IPS-NIHi11 (cell line): ENCODE measurements around the gene PPIL6.

Experiments
- DNase-seq: peaks from one replicate; pipeline ENCODE4 v3.0.0; 2012; ENCODE audit warnings: mixed read lengths, low spot score

The PPIL6 gene

DNA sequence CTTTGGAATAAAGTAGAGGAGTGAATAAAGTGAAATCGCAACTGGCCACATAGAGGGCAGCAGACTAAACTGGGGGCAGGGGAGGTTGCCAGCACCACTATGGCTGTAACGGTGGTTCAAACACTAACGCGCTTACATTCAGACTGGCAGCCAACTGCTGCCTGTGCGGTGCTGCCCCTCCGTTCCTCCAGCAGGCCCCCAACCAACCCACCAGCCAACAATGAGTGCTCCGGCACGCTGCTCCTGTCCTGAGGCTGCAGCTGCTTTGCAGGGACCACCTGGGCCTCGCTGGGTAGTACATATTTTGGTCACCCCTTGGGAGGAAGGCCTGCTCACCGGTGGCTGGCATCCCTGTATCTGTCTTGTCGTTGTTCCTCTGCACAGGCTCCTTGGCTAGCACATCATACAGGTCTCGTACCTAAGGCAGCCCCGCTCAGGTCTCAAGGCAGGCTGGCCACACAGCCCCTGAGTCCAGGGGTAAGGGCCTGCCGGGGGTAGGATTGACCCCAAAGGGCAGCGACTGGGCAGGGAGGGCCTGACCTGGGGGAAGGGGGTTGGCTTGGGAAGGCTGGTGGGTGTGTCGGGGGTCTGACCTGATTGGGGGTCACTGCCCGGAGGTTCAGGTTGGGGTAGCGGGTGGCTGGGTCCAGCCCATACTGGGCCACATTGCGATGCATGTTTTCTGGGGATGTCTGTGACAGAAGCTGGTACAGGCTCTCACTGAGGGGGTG, 8.8 kb upstream of the PPIL6 start:
- no peak for DNase-seq

DNA sequence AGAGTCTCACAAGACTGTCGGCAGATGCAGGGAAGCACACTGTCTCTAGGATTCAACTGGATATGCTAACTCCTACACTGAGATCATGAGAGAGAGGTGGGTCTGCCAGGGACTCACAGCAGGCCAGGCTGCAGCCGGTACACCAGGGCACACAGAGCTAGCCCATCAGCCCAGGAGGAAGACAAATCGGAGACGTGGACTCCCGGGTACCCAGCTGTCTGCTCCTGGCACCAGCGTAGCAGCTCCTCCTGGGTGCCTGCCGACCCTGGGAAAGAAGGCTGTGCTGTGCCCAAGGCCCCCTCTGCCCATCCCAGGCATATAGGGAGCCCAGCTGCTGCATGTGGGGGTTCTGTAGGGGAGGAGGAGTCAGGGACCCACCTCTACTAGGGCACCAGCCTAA, 8.2 kb upstream of the PPIL6 start:
- no peak for DNase-seq

DNA sequence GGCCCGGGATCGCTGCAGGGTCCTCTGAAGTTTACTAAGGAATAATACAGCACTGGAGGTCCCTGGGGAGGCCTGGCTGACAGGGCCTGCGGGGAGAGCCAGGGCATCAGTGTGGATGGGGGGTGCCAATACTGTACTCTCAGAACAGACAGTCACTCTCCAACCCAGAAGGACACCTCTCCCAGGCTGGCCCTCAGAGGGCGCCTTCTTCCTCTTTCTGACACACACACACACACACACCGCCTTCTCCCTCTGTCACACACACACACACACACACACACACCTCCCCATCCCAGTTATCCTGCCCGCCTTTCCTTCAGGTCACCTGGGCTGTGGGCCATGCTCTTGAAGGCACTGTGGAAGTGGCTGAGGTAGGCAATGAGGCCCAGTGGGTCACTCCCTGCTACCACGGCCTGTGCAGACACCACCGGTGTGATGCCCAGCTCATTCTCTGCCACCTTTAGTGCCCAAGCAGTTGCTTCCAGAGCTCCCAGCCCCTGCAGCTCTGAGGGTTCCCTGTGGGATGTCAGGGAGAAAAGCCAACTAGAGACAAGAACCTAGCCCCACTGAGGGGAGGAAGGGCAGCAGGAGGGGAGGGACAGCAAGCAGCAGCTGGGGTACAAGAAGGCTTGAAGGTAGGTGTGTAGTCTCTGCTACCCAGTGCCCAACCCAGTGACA, 7.6 kb upstream of the PPIL6 start:
- DNase-seq: no peak

DNA sequence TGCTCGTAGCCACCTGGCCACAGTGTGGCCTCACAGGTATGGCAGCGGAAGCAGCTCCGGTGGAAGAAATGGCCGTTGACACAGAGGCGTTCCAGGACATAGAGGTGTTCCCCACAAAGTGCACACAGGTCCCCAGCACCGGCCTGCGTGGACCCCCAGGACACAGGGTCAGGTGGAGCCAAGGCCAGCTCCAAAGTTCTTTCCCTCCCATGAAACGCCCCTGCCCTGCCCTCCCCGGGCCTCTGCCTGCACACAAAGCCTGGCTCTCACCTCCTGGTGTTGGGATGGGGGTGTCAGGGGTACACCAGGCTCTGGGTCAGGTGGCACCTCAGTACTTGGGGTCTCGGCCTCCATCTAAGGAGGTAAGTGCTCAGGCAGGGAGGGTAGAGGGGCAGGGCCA, 6.7 kb upstream of the PPIL6 start:
- no peak for DNase-seq

DNA sequence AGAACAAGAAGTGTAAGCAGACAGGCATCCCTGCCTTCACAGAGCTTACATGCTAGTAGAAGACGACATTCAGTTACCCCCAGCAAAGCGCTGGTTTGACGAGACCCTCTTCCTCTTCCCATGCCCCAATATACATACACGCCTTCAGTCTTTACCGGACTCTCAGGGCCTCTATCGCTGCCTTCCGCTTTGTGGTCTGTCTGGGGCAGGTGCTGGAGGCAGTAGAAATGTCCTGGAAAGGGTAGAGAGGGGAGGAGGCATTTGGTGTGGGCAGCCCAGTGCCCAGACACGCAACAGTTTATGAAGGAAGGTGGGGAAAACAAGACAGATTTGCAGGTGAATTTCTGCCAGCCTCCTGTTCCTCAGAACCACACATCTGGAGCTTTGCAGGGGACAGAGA, 6.1 kb upstream of the PPIL6 start:
- DNase-seq: no peak

DNA sequence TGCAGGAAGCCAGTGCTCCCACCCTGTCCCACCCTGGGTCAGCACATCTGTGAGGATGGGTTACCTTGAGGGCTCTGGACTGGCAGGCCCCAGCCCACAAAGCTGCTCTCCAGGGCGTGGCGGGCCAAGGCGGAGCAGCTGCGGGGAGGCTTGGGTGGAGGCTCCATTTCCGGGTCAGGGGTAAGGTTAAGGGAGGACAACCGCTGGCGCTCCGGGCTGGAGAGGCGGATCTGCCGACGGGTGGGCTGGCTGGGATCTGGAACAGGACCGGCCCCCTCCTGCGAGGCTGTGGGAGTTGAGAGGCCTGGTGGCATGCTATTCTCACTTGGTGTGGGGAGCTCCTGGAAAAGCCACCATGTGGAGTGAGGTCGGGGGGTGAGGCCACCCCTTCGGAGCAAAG, 5.6 kb upstream of the PPIL6 start:
- no peak for DNase-seq

DNA sequence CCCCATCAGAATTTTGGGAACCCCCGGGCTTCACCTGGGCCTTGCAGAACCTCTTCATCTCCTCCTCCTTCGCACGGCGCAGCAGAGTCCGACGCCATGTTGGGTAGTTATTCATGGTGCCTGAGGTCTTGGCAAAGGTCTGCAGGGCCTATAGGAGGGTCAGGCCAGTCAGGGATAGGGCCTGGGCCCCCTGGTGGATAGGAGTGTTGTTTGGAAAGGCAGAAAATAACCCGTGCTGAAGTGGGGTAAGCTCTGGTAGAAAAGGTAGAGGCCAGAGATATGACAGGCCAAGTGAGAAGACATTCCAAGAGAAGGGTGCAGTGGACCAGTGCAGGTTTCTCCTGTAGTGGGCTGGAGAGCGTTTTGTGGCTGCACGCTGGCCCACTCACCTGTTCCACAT, 5.0 kb upstream of the PPIL6 start:
- no peak for DNase-seq

DNA sequence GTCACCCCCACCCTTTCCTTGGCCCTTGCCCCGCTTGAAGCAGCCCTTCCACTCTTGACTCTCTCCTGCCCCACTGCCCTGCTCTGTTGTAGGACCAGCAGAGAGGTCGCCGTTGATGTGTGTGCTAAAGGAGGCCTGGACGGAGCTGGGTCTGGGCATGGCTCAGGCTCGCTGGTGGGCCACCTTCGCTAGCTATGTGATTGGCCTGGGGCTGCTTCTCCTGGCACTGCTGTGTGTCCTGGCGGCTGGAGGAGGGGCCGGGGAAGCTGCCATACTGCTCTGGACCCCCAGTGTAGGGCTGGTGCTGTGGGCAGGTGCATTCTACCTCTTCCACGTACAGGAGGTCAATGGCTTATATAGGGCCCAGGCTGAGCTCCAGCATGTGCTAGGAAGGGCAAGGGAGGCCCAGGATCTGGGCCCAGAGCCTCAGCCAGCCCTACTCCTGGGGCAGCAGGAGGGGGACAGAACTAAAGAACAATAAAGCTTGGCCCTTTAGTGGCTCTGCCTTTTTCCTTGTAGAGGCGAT, 3.1 kb upstream of the PPIL6 start:
- DNase-seq: no peak

DNA sequence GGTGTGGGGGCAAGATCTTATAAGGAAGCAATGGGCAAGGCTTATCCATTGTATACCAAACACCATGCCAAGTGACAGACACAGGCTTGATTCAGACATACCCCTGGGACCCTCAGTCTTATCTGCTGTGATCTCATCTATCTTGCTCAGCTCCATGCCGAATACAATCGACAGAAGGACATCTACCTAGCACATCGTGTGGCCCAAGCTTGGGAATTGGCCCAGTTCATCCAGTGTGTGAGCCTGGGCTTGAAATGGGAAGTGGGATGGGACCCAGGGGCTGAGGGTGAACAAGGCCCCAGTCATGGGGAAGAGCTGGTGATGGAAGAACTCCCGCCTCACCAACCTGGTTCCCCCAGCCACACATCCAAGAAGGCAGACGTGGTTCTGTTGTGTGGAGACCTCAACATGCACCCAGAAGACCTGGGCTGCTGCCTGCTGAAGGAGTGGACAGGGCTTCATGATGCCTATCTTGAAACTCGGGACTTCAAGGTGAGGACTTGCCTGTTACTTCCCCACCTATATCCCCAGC, 2.0 kb upstream of the PPIL6 start:
- no peak for DNase-seq

DNA sequence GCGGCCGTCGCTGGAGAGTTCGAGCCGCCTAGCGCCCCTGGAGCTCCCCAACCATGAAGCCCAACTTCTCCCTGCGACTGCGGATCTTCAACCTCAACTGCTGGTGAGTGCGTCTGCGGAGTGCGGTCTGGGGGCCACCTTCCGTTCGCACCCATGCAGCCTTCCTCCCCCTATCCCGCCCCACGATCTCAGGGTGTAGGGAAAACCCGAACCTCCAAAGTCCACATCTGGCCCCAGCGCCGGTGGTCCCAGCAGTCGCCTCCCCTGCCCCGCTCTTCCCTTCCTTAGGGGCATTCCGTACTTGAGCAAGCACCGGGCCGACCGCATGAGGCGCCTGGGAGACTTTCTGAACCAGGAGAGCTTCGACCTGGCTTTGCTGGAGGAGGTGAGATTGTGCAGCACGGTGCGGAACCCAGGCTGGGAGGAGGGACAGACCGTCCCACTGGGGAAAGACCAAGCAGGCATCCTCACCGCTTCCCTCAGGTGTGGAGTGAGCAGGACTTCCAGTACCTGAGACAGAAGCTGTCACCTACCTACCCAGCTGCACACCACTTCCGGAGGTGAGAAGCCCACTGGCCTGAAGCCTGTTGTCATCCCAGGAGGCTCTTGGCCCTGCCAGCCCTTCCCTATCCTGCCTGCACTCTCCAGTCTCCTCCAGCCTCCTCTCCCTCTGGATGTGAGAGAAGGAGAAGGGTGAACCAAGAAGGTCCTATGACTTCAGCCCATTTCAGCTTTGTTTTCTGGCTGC, 815 bp upstream of the PPIL6 start:
- peak; percentile 65 for DNase-seq

DNA sequence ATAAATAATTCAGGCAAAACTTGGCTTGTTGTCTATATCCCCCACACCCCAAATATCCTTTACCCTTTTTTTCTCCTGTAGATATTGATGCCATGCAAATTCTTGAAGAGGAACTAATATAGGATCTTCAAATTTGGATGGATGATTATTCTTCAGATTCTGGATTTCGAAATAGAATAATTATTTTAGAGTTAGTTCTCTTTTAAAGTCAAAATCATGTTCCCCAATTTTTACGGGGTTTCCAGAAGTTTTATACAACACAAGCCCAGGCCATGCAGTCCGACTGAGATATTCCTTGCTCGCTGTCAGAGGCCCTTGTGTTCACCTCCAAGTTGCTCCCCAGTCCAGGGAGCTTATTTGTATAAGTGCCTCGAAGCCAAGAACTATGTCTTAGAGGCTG, 4.4 kb downstream of the PPIL6 start:
- no peak for DNase-seq

DNA sequence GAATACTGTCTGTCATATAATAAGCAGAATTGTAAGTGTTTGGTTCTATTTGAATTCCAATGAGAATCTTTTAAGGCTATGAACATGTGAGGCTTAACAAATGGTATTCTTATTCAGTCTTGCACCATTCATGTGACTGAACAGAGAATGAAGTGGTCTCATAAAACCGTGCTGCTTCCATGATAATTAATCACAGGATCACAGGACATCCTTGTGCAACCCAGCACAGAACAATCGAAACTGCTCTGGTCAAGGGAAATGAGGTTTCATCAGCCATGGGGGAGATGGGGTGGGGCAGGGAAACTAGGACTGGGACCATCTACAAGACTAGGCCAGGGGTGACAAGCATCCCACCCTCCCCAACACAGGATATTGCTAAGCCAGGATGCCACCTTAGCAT, 6.0 kb downstream of the PPIL6 start:
- DNase-seq: no peak

DNA sequence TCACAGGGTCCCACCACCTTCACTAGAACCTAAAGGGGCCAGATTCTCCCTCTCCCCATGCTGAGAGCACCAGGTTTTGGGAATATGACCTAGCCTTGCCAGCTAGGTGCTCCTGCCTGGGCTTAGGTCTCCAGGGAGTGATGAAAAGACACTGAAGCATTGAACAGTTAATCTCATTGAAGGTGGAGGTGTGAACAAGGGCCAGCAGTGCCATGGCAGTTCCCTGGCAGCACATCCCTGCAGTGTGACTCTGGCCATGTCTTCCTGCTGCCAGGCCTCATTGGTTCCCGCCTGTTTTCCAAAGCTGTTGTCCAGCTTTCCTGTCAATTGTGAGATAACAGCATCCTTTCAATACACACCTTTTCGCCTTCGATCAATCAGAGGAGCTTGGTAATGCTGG, 10.9 kb downstream of the PPIL6 start:
- DNase-seq: no peak

DNA sequence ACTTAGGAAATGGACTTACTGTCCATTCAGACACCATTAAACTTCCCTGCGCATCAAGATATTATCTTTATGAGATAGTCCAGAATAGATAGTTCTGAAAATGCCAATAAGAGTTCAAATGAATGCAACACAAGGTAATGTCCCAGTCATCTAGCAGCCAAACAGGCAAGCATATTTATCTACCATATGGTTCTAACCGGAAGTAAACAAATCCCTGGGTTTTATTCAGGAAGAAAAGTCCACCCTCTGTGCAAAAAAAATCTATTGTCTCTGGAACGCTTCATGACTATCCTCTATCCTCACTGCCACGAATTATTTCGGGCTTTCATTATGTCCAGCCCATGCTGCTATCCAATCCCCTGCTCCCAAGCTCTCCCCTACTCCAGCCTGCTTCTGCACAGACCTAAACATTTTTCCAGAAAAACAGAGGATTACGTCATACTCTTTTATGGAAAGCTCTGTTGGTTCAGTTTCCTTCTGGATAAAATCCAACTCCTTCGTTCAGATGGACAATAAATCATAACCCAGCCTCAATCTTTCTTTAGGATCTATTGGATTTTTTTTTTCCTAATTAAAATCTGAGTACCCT, 11.4 kb downstream of the PPIL6 start:
- DNase-seq: no peak

DNA sequence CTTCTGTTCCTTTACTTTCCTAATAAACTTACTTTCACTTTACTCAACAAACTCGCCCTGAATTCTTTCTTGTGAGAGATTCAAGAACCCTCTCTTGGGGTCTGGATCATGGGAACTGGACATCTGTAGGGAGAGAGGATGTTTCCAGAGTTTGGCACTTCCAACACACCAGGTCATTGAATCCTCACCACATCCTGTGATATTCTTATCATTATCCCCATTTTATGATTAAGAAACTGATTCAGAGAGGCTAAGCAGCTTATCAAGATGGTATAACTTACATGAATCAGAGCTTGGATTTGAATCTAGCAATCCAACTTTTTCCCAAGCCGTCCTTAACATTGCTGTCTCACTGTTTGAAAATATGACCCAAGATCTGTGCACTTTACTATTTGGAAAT, 15.5 kb downstream of the PPIL6 start:
- no peak for DNase-seq

DNA sequence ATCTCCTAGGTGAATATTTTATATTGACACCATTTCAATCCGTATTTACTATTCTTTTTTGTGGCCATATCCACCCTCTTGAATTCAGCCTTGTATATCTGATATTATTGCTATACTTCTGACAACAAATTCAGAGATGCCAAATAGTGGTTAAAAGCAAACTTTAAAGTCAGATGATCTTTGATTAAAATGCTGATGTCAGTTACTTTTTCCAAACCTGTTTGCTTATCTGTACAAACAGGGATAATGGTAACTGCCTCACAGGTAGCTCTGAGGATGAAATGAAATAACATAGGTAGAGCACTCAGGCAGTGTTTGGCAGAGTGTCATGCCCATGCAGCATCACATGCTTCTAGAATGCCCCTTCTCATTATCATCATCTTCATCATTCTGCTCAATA, 19.2 kb downstream of the PPIL6 start:
- DNase-seq: no peak

DNA sequence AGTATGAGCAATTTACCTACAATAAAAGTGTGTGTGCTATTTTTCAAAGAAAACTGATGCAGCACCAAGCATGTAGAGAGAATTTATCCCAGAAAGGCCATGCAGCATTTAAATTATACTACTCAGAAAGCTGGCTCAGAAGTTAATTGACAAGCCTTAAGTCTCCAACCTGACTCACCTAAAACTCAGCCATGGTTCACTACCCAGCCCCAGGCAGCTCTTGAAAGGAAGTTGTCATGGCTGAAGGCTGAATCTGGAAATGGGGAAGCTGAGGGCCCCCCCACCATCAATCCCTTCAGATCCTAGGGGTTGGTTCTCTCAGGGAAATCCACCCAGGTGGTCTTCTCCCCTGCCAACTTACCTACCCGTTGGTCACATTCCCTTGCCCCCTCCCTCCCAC, 19.7 kb downstream of the PPIL6 start:
- DNase-seq: no peak

DNA sequence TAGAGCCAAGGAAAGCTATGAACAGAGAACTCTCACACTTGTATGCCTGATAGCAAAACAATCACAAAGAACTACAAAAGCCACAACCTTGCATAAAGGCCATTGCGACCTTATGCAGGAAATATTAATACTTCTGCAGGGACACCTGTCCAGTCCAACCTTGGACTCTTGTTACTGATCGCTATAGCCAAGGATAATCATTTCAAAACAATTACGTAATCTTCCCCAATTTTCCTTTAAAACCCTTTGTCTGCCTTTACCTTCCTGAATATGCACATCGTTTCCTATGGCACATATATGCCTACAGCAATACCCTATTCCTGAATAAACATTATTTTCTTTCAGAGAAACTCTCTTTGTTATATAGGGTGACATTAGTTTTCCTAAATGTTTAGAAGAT, 22.8 kb downstream of the PPIL6 start:
- no peak for DNase-seq

DNA sequence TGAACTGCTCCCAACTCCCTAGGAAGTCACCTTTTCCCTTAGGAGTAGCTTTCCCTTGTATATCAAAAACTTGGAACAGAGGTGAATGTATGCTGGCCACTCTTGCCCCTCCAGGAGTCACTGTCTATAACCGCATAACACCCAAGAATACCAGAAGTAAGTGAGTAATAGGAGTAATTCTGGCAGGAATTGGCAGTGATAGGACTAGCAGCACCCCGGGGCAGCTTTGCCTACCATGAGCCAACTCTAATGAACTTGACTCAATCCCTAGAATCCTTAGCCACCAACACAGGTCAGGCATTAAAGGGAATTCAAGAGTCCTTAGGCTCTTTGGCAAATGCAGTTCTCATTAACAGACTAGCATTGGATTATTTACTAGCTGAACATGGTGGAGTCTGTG, 29.4 kb downstream of the PPIL6 start:
- no peak for DNase-seq

DNA sequence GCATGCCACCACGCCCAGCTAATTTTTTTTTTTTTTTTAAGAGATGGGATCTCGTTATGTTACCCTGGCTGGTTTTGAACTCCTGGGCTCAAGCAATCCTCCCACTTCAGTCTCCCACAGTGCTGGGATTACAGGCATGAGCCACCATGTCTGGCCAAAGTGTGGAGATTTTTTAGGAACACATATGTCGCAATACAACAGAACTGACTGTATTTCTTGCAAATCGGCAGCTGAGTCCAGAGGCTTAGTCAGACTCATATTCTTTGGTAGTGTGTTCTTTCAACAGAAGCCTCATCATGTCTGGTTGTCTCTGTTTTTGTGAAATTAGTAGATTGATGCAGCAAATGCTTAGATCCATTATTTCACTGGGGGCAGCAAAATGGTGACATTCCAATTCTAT, 34.2 kb downstream of the PPIL6 start:
- no peak for DNase-seq

DNA sequence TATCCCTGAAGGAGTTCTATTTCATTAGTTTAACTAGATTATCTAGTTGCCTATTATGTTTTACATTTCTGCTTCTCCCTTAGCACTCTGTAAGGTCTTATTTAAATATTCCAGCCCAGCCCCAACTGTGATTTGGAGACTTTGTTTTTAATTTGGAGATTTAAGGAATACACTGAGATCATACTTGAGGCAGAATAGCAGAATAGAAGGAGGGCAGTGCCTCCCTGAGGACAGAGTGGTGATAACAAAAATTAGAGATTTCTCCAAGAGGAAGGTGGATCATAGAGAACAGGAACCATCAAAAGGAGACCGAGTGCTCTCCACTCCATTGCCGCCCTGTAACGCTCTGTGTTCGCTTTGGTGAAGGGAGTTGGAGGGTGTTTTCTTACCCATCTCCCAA, 43.4 kb downstream of the PPIL6 start:
- peak; percentile 26 for DNase-seq

DNA sequence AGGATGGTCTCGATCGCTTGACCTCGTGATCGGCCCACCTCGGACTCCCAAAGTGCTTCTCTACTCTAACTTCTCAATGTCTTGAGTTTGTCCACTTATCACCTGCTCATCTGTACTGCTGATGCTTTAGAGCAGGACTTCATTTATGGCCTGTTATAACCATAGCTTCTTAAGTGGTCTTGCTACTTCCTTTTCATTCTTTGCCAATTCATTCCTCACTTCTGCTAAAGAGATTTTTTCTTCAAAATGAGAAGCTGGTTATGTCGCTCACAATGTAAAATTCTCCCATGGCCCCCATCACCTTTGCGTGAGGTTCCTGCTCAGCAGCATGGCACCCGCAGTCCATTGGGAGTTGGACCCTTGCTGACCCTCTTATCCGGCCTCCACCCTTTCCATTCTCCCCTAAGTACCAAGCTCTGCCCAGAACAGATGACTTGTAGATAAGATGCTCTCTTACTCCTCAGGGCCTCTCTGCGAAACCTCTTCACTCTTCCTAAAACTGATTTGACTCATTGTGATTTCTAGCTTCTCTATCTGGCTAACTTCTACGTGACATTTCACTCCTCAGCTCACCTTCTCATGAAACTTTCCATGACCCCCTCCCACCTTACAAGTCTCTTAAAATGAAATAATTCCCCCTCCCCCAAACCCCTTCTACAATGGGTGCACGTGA, 44.2 kb downstream of the PPIL6 start:
- no peak for DNase-seq
